ENCODE results near the gene CARS1. TPM values are rescaled to one million over a fixed set of nuclear protein-coding genes. Genes with fewer than 3 reads are reported as not detected.

Gene CARS1
- total and polyA plus RNA-seq, 2 of the 8 experiments (the other 6 are each of a cell fraction or from before 2014, with no cell fraction given): 44.1 to 100 TPM

- no peak for TF ChIP-seq ATF2 (IDR thresholded peaks at IDR 0.05; ENCODE audit: low read length)
- TF ChIP-seq RNF2 (IDR thresholded peaks at IDR 0.05; ENCODE audit: borderline replicate concordance, low read depth, low read length, missing control alignments, poor library complexity, severe bottlenecking): no peak
- no peak for TF ChIP-seq ZNF274 (IDR thresholded peaks at IDR 0.05; ENCODE audit: borderline replicate concordance, extremely low read depth, low read length)
- TF ChIP-seq KDM4A (IDR thresholded peaks at IDR 0.05; ENCODE audit: low read depth, low read length, severe bottlenecking): no peak
- TF ChIP-seq BACH1 (IDR thresholded peaks at IDR 0.05; ENCODE audit: low read length): no peak
These were observed 99.0 kb downstream of the CARS1 start (continued) for GRCh38 chr11:2958251-2958650.
